ENCODE data around the gene OPN5. TPM values are rescaled to one million over a fixed set of nuclear protein-coding genes. Genes with fewer than 3 reads are reported as not detected.

OPN5 gene
- total RNA-seq, 4 donors from 2014 or later = not detected

GRCh38 chr6:47792216-47792733 lies 10.4 kb downstream of the OPN5 start:
- no peaks in the 10 kb centered on the region for H3K9me3 ChIP-seq
- H3K36me3 ChIP-seq = no peaks in the 10 kb centered on the region
- no peak for TF ChIP-seq CTCF (IDR thresholded peaks at IDR 0.05)
- TF ChIP-seq POLR2A (IDR thresholded peaks at IDR 0.05) = no peak
- no peak overlapping the region for H3K27ac ChIP-seq
- H3K4me1 ChIP-seq = no peaks in the 10 kb centered on the region
- no peaks in the 10 kb centered on the region for H3K27me3 ChIP-seq
- H3K4me3 ChIP-seq = no peak overlapping the region
- DNase-seq = no peak

- no peak overlapping the region for H3K4me3 ChIP-seq
- no peaks in the 10 kb centered on the region for H3K36me3 ChIP-seq
- no peaks in the 10 kb centered on the region for H3K27me3 ChIP-seq
- no peaks in the 10 kb centered on the region for H3K9me3 ChIP-seq
- no peaks in the 10 kb centered on the region for H3K4me1 ChIP-seq
- TF ChIP-seq CTCF (IDR thresholded peaks at IDR 0.05) = no peak
- DNase-seq = no peak
- no peak overlapping the region for H3K27ac ChIP-seq
Measured at GRCh38 chr6:47794577-47795135, 12.8 kb downstream of the OPN5 start.

GRCh38 chr6:47801984-47802383 lies 20.2 kb downstream of the OPN5 start:
- H3K4me3 ChIP-seq = no peak overlapping the region
- TF ChIP-seq POLR2A (IDR thresholded peaks at IDR 0.05) (no peak), CTCF (IDR thresholded peaks at IDR 0.05) (no peak)
- H3K4me1 ChIP-seq = no peaks in the 10 kb centered on the region
- no peak for DNase-seq
- no peak overlapping the region for H3K27ac ChIP-seq
- H3K9me3 ChIP-seq = no peaks in the 10 kb centered on the region
- H3K27me3 ChIP-seq = no peaks in the 10 kb centered on the region
- no peaks in the 10 kb centered on the region for H3K36me3 ChIP-seq

GRCh38 chr6:47804821-47805220 lies 23.0 kb downstream of the OPN5 start:
- no peaks in the 10 kb centered on the region for H3K9me3 ChIP-seq
- DNase-seq = no peak

GRCh38 chr6:47809873-47810272 lies 28.0 kb downstream of the OPN5 start:
- Histone ChIP-seq H3K27ac (no peak overlapping the region), H3K9me3 (no peaks in the 10 kb centered on the region), H3K4me3 (no peak overlapping the region), H3K4me1 (no peaks in the 10 kb centered on the region), H3K36me3 (no peaks in the 10 kb centered on the region), H3K27me3 (no peaks in the 10 kb centered on the region)
- DNase-seq = no peak
- no peak for TF ChIP-seq POLR2A (IDR thresholded peaks at IDR 0.05)
- no peak for TF ChIP-seq CTCF (IDR thresholded peaks at IDR 0.05)

More at GRCh38 chr6:47804821-47805220, 23.0 kb downstream of the OPN5 start:
- Histone ChIP-seq H3K4me3 (no peak overlapping the region), H3K4me1 (no peaks in the 10 kb centered on the region), H3K27me3 (no peaks in the 10 kb centered on the region), H3K27ac (no peak overlapping the region), H3K36me3 (no peaks in the 10 kb centered on the region)
- TF ChIP-seq POLR2A (IDR thresholded peaks at IDR 0.05) = no peak
- no peak for TF ChIP-seq CTCF (IDR thresholded peaks at IDR 0.05)

GRCh38 chr6:47810885-47811284 lies 29.1 kb downstream of the OPN5 start:
- H3K4me3 ChIP-seq = no peak overlapping the region
- H3K4me1 ChIP-seq = no peaks in the 10 kb centered on the region
- DNase-seq = no peak
- H3K27ac ChIP-seq = no peak overlapping the region
- H3K36me3 ChIP-seq = no peaks in the 10 kb centered on the region
- TF ChIP-seq CTCF (IDR thresholded peaks at IDR 0.05) (no peak), POLR2A (IDR thresholded peaks at IDR 0.05) (no peak)
- H3K9me3 ChIP-seq = no peaks in the 10 kb centered on the region
- no peaks in the 10 kb centered on the region for H3K27me3 ChIP-seq
